Activated T-helper 1 cell treated with Interleukin-2 at 50 U/mL for 16 hours (primary cell): ENCODE measurements around the gene ARHGAP35.
"Not testable (repeated sequence)": the region's sequence is repeated elsewhere in the genome, so short reads cannot be mapped to it uniquely, and the experiment has no call there.

Source experiments
- DNase-seq: peaks from one replicate; pipeline ENCODE4 v3.0.0-alpha.2; 2020; ENCODE audit warnings: low read depth

Gene ARHGAP35

GRCh38 chr19:46871173-46871572 is 10.4 kb downstream of the ARHGAP35 start:
- not testable (repeated sequence) for DNase-seq

- no peak for DNase-seq
Observed at GRCh38 chr19:46872967-46873366, 12.2 kb downstream of the ARHGAP35 start.

GRCh38 chr19:46875234-46875633 is 14.4 kb downstream of the ARHGAP35 start:
- DNase-seq: no peak

DNA sequence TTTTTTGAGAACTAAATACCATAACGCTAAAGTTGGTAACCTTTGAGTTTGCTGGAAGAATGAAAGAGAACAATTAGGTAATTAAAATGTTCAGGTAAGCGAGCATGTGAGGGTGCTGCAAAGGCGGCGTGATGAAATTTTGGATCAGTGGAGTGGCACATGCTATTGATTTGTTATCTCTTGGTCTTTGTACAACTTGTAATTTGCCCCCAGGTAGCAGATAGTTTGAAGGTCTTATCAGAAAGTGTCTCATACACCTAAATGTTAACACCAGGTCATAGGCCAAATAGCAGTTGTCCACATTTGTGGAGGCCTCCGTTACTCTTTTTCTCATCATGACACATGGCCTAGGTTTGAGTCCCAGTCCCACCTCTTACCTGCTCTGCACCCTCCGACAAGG is 14.9 kb downstream of the ARHGAP35 start:
- no peak for DNase-seq

DNA sequence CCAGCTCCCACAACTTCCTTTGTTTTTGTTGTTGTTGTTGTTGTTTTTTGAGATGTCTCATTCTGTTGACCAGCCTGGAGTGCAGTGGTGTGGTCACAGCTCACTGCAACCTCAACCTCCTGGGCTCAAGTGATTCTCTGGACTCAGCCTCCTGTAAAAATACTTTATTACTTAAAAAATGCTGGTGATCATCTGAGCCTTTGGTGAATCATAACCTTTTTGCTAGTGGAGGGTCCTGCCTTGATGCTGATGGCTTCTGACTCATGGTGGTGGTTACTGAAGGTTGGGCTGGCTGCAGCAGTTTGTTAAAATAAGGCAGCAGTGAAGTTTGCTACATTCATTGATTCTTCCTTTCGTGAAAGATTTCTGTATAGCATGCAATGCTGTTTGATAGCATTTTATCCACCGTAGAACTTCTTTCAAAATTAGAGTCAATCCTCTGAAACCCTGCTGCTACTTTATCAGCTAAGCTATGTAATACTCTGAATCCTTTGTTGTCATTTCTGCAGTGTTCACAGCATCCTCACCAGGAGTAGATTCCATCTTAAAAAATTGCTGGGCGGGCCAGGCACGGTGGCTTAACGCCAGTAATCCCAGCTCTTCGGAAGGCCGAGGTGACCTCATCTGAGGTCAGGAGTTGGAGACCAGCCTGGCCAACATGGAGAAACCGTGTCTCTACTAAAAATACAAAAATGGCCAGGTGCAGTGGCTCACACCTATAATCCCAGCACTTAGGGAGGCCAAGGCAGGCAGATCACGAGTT is 18.0 kb downstream of the ARHGAP35 start:
- DNase-seq: no peak

GRCh38 chr19:46880431-46880830 is 19.6 kb downstream of the ARHGAP35 start:
- DNase-seq: no peak

DNA sequence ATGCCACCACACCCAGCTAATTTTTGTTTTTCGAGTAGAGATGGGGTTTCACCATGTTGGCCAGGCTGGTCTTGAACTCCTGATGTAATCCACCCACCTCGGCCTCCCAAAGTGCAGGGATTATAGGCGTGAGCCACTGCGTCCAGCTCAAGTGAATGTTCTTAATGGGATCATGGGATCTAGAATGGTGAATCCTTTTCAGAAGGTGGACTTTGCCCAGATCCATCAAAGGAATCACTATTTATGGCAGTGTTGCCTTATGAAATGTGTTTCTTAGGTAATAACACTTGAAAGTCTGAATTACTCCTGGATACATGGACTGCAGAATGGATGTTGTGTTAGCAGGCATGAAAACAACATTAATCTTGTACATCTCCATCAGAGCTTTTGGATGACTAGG is 20.3 kb downstream of the ARHGAP35 start:
- no peak for DNase-seq

- no peak for DNase-seq
Observed at GRCh38 chr19:46882034-46882433, 21.2 kb downstream of the ARHGAP35 start.

DNA sequence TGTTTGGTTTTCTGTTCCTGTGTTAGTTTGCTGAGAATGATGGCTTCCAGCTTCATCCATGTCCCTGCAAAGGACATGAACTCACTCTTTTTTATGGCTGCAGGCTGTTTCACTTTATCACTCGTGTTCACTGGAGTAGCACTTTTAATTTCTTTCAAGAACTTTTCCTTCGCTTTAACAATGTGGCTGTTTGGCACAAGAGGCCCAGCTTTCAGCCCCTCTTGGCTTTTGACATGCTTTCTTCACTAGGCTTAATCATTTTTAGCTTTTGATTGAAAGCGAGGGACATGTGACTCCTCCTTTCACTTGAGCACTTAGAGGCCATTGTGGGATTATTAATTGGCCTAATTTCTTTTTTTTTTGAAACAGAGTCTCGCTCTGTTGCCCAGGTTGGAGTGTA is 22.0 kb downstream of the ARHGAP35 start:
- not testable (repeated sequence) for DNase-seq

DNA sequence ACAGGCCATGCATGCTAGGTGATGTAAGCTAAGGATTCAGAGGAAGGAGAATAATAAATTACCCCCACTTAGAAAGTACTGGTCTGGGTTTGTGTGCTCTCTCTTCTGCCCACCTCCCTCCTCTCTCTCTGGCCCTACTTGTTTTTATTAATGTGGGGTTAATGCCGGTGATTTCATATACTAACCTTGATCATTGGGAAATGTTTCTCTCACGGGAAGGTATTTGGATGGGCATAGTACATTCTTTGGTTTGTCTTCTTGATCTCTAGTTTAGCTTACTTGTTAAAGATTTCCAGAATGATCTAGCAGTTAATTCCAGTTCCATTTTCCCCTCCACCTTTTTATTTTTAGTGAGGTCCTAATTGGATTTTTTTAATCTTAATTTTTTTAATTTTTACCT is 24.6 kb downstream of the ARHGAP35 start:
- no peak for DNase-seq

DNA sequence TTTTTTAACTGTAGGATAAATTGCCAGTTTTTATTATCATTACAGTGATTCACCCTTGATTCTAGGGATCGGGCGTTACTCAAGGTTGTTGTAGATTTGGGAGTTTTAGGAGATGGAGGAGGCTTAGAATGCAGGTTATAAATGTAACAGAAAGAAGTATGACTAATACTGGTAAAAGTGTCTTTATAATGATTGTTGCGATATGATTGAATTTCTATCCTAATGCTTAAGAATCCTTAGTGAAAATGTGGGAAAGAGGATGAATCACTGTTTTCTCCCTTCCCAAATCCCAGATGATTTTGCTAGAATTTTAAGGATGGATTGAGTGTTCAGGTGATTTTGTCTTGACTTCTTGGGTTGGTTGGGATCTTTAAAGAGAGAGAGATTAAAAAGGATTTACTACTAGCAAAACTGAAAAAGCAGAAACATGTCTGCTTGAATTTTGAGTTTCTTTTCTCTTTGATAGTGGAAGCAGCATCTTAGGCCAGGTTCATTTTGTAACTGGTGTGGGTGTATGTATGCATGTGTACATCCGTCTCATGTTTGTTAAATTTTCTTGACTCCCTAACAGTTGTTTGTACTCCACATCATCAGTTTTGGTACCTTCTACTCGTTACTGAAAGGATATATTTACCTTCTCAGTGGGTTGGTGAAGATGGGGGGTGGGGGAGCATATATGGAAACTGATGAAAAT is 25.9 kb downstream of the ARHGAP35 start:
- no peak for DNase-seq

DNA sequence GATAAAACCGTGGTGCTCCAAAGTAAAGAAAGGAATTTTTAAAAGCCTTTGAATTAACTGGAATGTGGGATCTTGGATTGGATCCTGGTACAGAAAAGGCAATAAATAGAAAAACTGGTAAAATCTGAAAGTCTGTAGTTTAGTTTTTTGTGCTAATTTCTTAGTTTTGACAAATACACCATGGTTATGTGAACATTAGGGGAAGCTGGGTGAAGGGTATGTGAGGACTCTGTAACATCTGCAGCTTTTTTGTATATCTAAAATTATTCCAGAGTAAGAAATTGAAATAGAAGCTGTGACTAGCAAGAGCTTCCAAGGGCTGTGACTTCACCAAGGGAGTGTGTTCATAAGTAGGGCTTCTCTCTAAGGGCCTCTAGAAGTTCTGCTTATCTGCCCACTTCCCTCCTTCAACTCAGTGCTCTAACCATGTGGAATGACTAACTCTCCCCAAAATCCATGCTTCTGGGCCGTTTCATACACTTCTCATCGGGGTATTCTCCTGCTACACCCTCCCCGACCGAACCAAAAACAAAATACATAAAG is 26.5 kb downstream of the ARHGAP35 start:
- no peak for DNase-seq

DNA sequence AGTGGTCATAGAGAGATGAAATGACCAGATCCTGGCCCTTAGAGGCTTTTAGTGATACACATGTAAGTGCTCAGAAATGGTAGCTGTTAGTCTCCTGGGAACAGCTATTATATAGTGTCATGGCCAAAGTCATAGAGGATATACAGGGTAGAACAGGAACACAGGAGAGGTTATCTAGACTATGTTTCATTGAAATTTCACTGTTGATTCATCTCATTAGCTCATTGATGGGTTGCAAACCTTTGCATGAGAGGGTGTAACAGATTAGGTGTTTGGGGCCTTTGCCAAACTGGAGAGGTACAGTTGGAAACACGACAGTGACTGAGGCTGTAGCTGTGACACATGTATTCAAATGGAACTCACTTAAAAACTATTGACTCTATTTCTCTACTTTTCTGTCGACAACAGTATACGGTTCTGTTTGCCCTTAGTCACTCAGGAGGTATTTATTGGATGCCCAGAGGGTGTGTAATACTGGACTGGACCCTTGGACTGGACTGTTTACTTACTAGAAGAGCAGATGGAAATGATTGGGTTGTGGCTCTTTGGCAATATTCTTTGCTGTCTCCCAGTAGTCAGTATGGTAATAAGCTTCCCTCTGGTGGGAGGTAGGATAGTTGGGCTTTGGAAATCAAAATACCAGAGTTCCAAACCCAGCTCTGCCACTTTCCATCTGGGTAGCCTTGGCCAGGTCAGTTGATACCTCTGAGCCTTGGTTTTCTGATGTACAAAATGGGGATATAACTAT is 29.8 kb downstream of the ARHGAP35 start:
- DNase-seq: no peak

DNA sequence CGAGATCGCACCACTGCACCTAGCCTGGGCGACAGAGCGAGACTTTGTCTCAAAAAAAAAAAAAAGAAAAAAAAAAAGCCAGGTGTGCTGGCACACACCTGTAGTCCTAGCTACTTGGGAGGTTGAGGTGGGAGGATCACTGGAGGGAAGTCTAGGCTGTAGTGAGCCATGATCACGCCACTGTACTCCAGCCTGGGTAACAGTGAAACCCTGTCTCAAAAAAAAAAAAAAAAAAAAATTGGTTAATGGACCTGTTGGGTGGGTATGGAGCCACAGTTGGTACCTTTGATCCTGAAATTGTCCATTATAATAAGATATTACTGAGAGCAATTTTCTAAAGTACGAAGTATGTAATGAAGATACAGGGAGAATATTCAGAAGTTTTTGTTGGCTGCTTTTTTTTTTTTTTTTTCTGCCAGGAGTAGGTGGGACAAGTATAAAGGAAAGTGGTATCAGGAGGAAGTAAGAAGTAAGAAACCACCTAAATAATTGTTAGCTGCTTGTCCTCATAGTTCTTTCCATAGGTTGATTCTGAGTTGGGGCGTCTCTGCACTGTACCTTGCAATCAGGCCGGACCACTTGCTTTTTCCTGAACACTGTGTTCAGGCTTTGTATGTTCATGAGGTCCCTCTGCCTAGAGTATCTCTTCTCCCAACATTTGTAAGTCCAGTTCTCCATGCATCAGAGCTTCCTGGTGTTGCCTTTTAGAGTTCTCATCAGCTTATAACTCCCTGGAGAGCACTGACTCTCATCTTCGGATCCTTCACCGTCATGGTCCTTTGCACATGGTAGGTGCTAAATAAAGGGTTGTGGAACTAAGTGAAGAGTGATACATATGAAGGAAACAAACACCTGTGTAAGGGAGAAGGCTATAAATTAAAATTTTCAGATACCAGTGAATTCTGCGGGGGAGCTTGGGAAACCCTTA is 31.7 kb downstream of the ARHGAP35 start:
- DNase-seq: no peak

- DNase-seq: no peak
Observed at GRCh38 chr19:46896076-46896794, 35.4 kb downstream of the ARHGAP35 start.

GRCh38 chr19:46898731-46899130 is 37.9 kb downstream of the ARHGAP35 start:
- DNase-seq: no peak

DNA sequence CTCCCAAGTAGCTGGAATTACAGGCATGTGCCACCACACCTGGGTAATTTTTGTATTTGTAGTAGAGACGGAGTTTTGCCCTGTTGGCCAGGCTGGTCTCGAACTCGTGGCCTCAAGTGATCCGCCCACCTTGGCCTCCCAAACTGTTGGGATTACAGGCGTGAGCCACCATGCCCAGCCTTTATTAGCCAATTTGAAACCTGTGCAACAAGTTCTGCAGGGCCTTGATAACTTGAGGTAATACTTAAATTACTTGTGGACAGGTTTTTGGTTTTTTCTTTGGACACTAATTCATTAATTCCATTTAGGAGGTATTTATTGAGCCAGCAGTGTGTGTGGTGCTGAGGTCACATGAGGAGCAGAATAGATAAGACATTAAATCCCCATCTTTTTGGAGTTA is 39.5 kb downstream of the ARHGAP35 start:
- no peak for DNase-seq

DNA sequence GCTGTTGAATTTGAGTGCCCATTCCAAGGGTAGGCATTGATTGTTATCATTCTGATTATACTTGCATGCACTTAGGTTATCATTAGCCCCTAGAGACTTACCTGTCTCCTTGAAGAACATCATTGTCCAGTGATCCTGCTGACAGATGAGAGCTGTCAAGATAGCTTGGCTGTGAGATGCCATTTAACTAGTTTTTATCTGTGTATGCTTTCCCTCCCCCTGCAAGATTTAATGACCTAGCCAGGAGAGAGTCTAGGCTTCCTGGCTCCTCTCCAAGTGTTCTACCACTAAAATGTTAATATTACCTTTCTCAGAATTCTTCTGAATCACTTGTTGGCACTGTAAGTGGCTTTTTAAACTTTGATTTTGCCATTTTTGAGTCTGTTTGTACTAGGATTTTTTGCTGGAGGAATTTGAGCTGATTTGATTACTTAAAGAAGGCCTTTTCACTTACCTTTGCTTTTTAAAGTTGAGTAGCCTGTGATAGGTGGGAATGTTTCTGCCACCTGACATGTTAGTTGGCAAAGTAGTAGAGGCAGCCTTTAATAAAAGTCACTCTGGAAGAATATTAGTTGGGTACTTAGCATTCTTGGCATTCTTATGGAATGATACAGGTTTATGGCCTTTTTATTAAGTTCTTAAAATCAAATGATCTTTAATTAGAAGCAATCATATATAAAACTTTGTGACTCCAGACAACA is 41.1 kb downstream of the ARHGAP35 start:
- DNase-seq: no peak

DNA sequence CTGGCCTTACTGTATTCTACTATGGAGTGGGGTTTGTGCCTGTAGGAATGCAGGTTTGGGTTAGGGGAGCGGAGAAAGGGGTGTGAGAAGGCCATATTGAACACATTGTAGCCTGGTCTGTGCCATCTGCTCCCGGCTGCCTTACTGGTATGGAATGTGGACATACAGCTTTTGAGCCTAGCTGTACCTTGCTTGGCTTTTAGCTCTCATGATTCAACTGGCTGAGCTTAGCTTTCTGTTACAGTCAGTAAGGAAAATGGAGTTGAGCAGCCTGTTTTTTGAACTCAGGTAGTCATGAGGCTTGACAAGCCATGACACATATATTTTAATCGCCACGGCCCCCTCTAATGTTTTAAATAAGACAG is 41.6 kb downstream of the ARHGAP35 start:
- DNase-seq: no peak

DNA sequence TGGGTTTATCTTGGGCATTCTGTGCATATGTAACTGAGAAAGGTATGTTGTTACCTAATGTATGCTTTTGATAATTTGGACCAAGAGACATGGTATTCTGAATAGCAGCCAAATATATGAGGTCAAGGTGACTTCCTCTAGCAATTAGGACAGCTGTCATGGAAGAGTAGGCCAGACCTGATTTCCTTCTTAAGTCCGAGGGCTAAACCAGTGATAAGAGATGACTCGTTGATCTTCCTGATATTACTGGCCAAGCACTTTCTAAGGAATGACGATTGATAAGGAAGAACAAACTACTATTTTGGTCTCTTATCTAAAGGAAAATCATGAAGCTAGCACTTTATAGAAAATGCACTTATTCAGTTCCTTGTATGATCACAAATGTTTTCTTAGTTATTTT is 42.7 kb downstream of the ARHGAP35 start:
- DNase-seq: no peak
